Kidney (tissue), 14 donors: ENCODE measurements around the gene LDLRAD1. TPM values are rescaled to one million over a fixed set of nuclear protein-coding genes. Genes with fewer than 3 reads are reported as not detected.

Experiments
- DNase-seq, 5 donors: peaks; one replicate each; pipeline ENCODE4 v3.0.0-alpha.2; 2013 to 2020
- FAIRE-seq: peaks from 2 replicates; lab custom pipeline; 2012; peaks lifted over from hg19 to GRCh38; lab: Jason Lieb, UNC
- H3K27ac ChIP-seq, 2 donors: one replicate each; pipeline ENCODE4 v1.7.0; 2013; ENCODE audit warnings: low read depth in 2 of 2, low read length in 2 of 2, inconsistent platforms in 1 of 2
- H3K27me3 ChIP-seq: one replicate; pipeline ENCODE4 v1.7.1; 2013; ENCODE audit warnings: low read length, inconsistent platforms; ENCODE audit not compliant: control insufficient read depth, insufficient read depth
- H3K36me3 ChIP-seq, 3 donors: one replicate each; pipeline versions ENCODE4 v1.7.0 to v1.7.1; 2013; ENCODE audit warnings: low read length in 3 of 3, control low read depth in 1 of 3, inconsistent platforms in 1 of 3; ENCODE audit not compliant: insufficient read depth in 3 of 3, control insufficient read depth in 2 of 3
- H3K4me1 ChIP-seq, 3 donors: one replicate each; pipeline versions ENCODE4 v1.7.0 to v1.7.1; 2013; ENCODE audit warnings: low read length in 3 of 3, inconsistent platforms in 1 of 3, low read depth in 1 of 3; ENCODE audit not compliant: control insufficient read depth in 2 of 3, insufficient read depth in 2 of 3
- H3K4me3 ChIP-seq, 3 donors: one replicate each; pipeline versions ENCODE4 v1.7.0 to v1.8.1; 2013; ENCODE audit warnings: low read length in 3 of 3, control low read depth in 1 of 3, inconsistent platforms in 1 of 3
- H3K9ac ChIP-seq, 3 donors: one replicate each; pipeline versions ENCODE4 v1.7.0 to v1.7.1; 2013; ENCODE audit warnings: low read length in 3 of 3, control low read depth in 1 of 3, inconsistent platforms in 1 of 3
- H3K9me3 ChIP-seq, 3 donors: one replicate each; pipeline versions ENCODE4 v1.7.0 to v1.7.1; 2013; ENCODE audit warnings: low read length in 3 of 3, control low read depth in 1 of 3, inconsistent platforms in 1 of 3; ENCODE audit not compliant: control insufficient read depth in 2 of 3, insufficient read depth in 1 of 3
- CTCF ChIP-seq: IDR thresholded peaks from 3 replicates; pipeline ENCODE4 v1.5.1; 2012; ENCODE audit warnings: mild to moderate bottlenecking, moderate library complexity, borderline replicate concordance; ENCODE audit not compliant: insufficient read depth; ENCODE audit errors: extremely low read depth
- intact Hi-C: fragments of 100-400 bp; cut with DNase I; formaldehyde crosslinking; loops from one replicate; pipeline ENCODE4 v1.11.1; 2022
- polyA plus RNA-seq: library from polyadenylated mRNA; stranded (reverse); fragments of 350-450 nt; fragmentation: Illumina TruSeq; extraction: RNeasy Lipid Tissue Mini Kit (QIAGEN cat#74804); gene quantifications from one replicate; pipeline ENCODE4 v1.2.3, GENCODE V29; 2014; ENCODE audit warnings: low read depth, low replicate concordance; ENCODE audit not compliant: insufficient read depth
- total RNA-seq: library from RNA; stranded (reverse); fragmentation: NEBNext Ultra II Directional; extraction: Animal tissue kit (Norgen Biotek cat#: 25700); gene quantifications from one replicate; pipeline ENCODE4 v1.2.1, GENCODE V29; 2021
- donor health status: control.
- donor health status: control.
- donor health status: control.
- donor health status: control.
- donor health status: control.
- donor health status: DM: yes; HTN: yes; CAD: no.
- donor health status: Normal renal cell carcinoma (clear cell type).

Gene LDLRAD1
- total and polyA plus RNA-seq, 2 donors from 2014 or later = not detected

GRCh38 chr1:54010415-54011117, 7.4 kb downstream of the LDLRAD1 start:
- no peaks in the 10 kb centered on the region for H3K36me3 ChIP-seq
- intact Hi-C loops = no loop called here
- DNase-seq = no peak
- H3K9me3 ChIP-seq = no peaks in the 10 kb centered on the region
- H3K27ac ChIP-seq = no peak overlapping the region
- no peak overlapping the region for H3K9ac ChIP-seq
- no peak overlapping the region for H3K4me3 ChIP-seq
- H3K27me3 ChIP-seq = no peaks in the 10 kb centered on the region
- no peaks in the 10 kb centered on the region for H3K4me1 ChIP-seq
- FAIRE-seq = no peak
- TF ChIP-seq CTCF = no peak

- H3K27ac ChIP-seq = no peak overlapping the region
- no peak for FAIRE-seq
- intact Hi-C loops = no loop called here
- H3K4me1 ChIP-seq = no peaks in the 10 kb centered on the region
- DNase-seq = no peak
- H3K27me3 ChIP-seq = no peaks in the 10 kb centered on the region
- H3K9ac ChIP-seq = no peak overlapping the region
- no peak for TF ChIP-seq CTCF
- no peaks in the 10 kb centered on the region for H3K9me3 ChIP-seq
- no peaks in the 10 kb centered on the region for H3K36me3 ChIP-seq
- H3K4me3 ChIP-seq = no peak overlapping the region
Observed at GRCh38 chr1:54009406-54009805, 8.6 kb downstream of the LDLRAD1 start.

GRCh38 chr1:54008876-54009275, 9.1 kb downstream of the LDLRAD1 start:
- intact Hi-C loops = no loop called here
- no peaks in the 10 kb centered on the region for H3K4me1 ChIP-seq
- TF ChIP-seq CTCF = no peak
- FAIRE-seq (no peak), DNase-seq (peak in 1 of 5 donors; percentile 63)
- no peak overlapping the region for H3K27ac ChIP-seq
- H3K27me3 ChIP-seq = no peaks in the 10 kb centered on the region
- H3K9ac ChIP-seq = no peak overlapping the region
- H3K36me3 ChIP-seq = no peaks in the 10 kb centered on the region
- H3K9me3 ChIP-seq = no peaks in the 10 kb centered on the region
- no peak overlapping the region for H3K4me3 ChIP-seq
